Osteocyte (in vitro differentiated cells): Measurements from ENCODE around the gene ARL15. TPM values are rescaled to one million over a fixed set of nuclear protein-coding genes. Genes with fewer than 3 reads are reported as not detected.

Experiments
- DNase-seq: peaks from one replicate; pipeline ENCODE4 v3.0.0; 2021; ENCODE audit warnings: mixed read lengths; ENCODE audit not compliant: unreplicated experiment; ENCODE audit errors: extremely low spot score
- H3K27ac Mint-ChIP-seq: one replicate; pipeline ENCODE4 v1.8.0; 2021; ENCODE audit warnings: mild to moderate bottlenecking, mixed read lengths; ENCODE audit not compliant: unreplicated experiment
- H3K27me3 Mint-ChIP-seq: one replicate; pipeline ENCODE4 v1.8.0; 2021; ENCODE audit warnings: mixed read lengths; ENCODE audit not compliant: unreplicated experiment
- H3K36me3 Mint-ChIP-seq: one replicate; pipeline ENCODE4 v1.8.0; 2021; ENCODE audit warnings: mixed read lengths; ENCODE audit not compliant: unreplicated experiment
- H3K4me1 Mint-ChIP-seq: one replicate; pipeline ENCODE4 v1.8.0; 2021; ENCODE audit warnings: mixed read lengths; ENCODE audit not compliant: unreplicated experiment
- H3K4me3 Mint-ChIP-seq: one replicate; pipeline ENCODE4 v1.8.0; 2021; ENCODE audit warnings: mild to moderate bottlenecking, moderate library complexity, mixed read lengths; ENCODE audit not compliant: unreplicated experiment
- H3K9me3 Mint-ChIP-seq: one replicate; pipeline ENCODE4 v1.8.0; 2021; ENCODE audit warnings: mixed read lengths; ENCODE audit not compliant: unreplicated experiment
- total RNA-seq: library from RNA; stranded (reverse); gene quantifications from 2 replicates; pipeline ENCODE4 v1.2.1, GENCODE V29; 2021
- TF ChIP-seq, protein P1 (sequence below): fragments of 200-600 bp; sonication (generic); IDR thresholded peaks from 2 replicates; pipeline ENCODE4 v1.5.0; 2021; ENCODE audit warnings: antibody characterized with exemption, mild to moderate bottlenecking, moderate library complexity

The ARL15 gene
- total RNA-seq, 1 donor from 2014 or later = 16.6 TPM

DNA sequence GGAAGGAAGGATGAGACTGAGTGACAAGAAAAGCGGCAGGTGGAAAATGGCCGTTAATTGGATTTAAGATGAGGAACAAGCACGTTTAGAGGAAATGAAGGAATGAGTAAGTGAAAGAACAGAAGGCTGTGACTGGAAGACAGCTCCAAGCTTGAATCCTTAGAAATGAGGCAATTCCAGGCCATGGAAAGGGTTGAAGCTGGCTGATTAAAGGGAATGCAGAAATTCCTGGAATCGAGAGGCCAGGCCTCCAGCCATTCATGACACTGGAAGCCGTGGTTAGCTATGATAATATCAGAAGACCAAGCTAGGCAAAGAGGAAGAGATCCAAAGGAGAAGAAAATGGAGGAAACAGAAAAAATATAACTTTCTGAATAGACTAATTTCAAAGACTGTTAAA is 84.2 kb downstream of the ARL15 start:
- no peak for DNase-seq
- Mint-ChIP-seq H3K27me3 (no peaks in the 10 kb centered on the region), H3K27ac (no peak overlapping the region), H3K4me3 (no peak overlapping the region), H3K4me1 (peaks cover 3% of the 10 kb centered on the region), H3K9me3 (no peaks in the 10 kb centered on the region), H3K36me3 (no peaks in the 10 kb centered on the region)
- TF ChIP-seq, protein P1, sequence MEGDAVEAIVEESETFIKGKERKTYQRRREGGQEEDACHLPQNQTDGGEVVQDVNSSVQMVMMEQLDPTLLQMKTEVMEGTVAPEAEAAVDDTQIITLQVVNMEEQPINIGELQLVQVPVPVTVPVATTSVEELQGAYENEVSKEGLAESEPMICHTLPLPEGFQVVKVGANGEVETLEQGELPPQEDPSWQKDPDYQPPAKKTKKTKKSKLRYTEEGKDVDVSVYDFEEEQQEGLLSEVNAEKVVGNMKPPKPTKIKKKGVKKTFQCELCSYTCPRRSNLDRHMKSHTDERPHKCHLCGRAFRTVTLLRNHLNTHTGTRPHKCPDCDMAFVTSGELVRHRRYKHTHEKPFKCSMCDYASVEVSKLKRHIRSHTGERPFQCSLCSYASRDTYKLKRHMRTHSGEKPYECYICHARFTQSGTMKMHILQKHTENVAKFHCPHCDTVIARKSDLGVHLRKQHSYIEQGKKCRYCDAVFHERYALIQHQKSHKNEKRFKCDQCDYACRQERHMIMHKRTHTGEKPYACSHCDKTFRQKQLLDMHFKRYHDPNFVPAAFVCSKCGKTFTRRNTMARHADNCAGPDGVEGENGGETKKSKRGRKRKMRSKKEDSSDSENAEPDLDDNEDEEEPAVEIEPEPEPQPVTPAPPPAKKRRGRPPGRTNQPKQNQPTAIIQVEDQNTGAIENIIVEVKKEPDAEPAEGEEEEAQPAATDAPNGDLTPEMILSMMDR = no peak

DNA sequence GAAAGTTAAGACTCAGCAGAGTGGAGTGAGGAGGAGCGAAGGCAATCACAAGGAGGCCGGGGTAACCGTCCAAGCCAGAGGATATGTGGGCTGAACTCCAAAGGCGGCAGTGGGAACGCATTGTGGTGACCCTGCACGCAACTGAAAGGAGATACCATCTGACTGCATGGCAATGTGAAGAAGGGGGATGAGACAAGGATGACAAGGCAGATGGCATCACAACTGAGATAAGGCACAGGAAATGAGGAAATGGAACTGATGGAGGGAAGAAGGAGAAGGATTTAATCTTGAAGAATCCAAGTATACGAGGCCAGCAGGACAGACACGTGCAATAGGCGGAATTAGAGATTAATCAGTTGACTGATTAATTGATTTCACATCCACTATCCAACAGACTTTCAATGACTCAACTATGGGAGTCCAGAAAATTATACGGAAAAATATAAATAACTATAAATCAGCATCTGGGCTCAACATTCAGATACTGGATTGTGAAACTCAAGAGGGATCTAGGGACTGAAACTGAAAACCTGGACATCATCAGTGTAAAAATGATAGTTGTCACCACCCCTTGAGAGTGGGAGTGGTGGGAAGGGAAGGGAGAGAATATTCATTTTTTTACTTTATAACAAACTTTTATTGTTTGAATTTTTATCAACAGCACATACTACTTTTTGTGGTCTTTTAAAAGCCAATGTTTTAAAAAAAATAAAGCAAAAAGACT is 86.1 kb downstream of the ARL15 start:
- Mint-ChIP-seq H3K27ac (no peak overlapping the region), H3K9me3 (no peaks in the 10 kb centered on the region), H3K36me3 (no peaks in the 10 kb centered on the region), H3K27me3 (no peaks in the 10 kb centered on the region), H3K4me3 (no peak overlapping the region), H3K4me1 (peaks cover 2% of the 10 kb centered on the region)
- DNase-seq = no peak
- TF ChIP-seq, protein P1 = no peak

DNA sequence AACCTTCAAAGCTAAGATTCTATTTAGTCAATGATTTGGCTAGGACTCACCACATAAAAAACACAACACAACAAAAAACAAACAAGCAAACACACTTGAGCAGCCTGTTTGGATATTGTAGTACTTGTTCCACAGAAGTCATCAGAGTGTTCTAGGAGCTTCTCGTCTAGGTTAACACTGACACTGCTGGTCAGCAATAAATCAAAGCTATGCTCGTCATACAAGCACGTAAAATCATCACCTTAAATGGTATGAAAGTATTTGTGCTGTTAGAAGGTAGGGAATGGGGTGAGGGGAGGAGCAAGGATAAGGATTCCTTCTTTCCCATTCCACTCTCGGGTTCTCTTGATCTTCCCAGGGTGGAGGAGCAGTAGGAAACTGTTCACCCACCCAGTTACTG is 88.0 kb downstream of the ARL15 start:
- H3K27ac Mint-ChIP-seq = no peak overlapping the region
- no peaks in the 10 kb centered on the region for H3K36me3 Mint-ChIP-seq
- no peaks in the 10 kb centered on the region for H3K9me3 Mint-ChIP-seq
- DNase-seq = no peak
- no peaks in the 10 kb centered on the region for H3K27me3 Mint-ChIP-seq
- no peaks in the 10 kb centered on the region for H3K4me1 Mint-ChIP-seq
- TF ChIP-seq, protein P1 = no peak
- H3K4me3 Mint-ChIP-seq = no peak overlapping the region

DNA sequence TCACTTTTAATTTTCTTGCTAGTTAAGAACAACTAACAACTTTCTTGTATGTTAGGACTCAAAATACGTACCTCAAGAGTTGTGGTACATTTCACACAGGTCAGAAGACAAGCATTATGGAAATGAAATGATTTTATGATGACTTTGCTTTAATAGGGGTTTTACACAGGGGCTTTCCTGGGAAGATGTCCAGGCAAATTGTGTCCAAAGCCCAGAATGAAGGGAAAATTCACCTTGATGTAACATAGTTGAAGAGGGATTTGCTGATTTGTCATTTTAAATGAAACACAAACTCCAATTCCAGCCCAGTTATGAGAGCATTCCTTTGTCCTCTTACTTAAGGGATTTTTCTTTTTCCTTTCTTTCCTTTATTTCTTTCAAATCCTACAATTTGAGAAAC is 89.2 kb downstream of the ARL15 start:
- TF ChIP-seq, protein P1 = no peak
- no peaks in the 10 kb centered on the region for H3K27me3 Mint-ChIP-seq
- H3K4me3 Mint-ChIP-seq = no peak overlapping the region
- no peaks in the 10 kb centered on the region for H3K4me1 Mint-ChIP-seq
- no peak for DNase-seq
- no peaks in the 10 kb centered on the region for H3K9me3 Mint-ChIP-seq
- no peak overlapping the region for H3K27ac Mint-ChIP-seq
- H3K36me3 Mint-ChIP-seq = no peaks in the 10 kb centered on the region

DNA sequence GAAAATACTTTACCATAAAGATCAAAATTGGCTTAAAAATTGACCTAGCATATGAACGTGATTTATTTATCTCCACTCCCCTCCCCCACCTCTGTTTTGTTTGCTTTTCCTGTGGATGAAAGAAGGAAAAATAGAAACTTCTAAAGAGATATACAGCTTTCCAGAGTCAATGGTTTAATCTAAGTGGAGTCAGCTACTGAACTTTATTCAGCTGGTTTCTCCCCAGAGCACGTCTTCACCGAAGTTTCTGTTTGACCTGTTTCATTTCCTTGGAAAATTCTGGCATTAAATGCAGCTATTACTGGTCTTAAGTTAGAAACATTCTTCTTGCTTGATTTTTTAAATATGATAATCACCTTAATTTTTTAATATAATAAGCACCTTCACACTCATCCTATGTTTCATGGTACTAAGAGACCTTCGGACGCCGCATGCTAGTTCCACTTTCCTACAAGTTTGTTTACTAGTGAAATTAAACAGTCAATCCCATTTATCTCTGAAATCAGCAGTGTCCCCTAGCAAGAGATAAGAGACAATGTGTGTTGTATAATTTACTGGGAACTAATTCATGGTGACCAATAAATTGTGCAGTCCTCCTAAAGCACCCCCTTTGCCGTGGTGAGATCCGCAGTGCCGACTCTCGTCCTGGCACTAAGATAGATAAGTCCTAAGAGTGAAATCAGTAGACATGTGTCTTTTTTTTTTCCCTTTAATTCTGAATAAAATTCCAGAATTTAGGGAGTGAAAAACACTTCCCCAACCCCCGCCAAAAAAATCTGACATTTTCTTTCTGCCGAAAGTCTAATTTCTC is 89.9 kb downstream of the ARL15 start:
- H3K27ac Mint-ChIP-seq = no peak overlapping the region
- DNase-seq = no peak
- no peaks in the 10 kb centered on the region for H3K27me3 Mint-ChIP-seq
- H3K4me3 Mint-ChIP-seq = no peak overlapping the region
- TF ChIP-seq, protein P1 = no peak
- no peaks in the 10 kb centered on the region for H3K9me3 Mint-ChIP-seq
- no peaks in the 10 kb centered on the region for H3K36me3 Mint-ChIP-seq
- H3K4me1 Mint-ChIP-seq = no peaks in the 10 kb centered on the region
